ENCODE data around the gene LCE6A.

LCE6A gene, protein sequence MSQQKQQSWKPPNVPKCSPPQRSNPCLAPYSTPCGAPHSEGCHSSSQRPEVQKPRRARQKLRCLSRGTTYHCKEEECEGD

GRCh38 chr1:152842556-152842955, at the start of gene LCE6A:
Gene LCE6A (plus strand): TSS chr1:152842856. CDS start chr1:152843521, 665 bp downstream.
- no peak for DNase-seq (ENCODE audit: low spot score)

DNA sequence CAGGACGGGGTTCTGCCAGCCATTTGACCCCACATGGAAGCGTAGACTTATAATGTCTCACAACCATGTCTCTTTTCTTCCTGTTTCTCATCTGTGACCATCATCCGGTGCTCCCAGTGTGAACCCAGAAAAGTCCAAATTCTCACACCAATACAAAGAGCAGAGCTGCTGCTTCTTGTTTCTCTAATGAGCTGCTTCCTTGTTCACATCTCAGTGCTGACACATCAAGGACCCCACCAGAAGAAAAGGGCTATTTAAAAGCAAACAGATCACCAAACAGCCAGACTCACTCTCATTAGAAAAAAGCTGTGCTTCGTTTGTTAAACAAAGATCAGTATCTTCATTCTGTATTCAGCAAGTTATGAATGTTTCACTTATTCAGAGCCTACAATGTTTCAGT, 47.0 kb upstream of the LCE6A start:
- no peak for DNase-seq (ENCODE audit: low spot score)

GRCh38 chr1:152796421-152796820, 46.2 kb upstream of the LCE6A start, which contains the start of gene LCE1D:
Gene LCE1D (plus strand): TSS chr1:152796721. CDS start chr1:152797795, 1,074 bp downstream.
- DNase-seq (ENCODE audit: low spot score), result no peak

GRCh38 chr1:152801333-152801732, 41.3 kb upstream of the LCE6A start:
- DNase-seq (ENCODE audit: low spot score), result no peak

DNA sequence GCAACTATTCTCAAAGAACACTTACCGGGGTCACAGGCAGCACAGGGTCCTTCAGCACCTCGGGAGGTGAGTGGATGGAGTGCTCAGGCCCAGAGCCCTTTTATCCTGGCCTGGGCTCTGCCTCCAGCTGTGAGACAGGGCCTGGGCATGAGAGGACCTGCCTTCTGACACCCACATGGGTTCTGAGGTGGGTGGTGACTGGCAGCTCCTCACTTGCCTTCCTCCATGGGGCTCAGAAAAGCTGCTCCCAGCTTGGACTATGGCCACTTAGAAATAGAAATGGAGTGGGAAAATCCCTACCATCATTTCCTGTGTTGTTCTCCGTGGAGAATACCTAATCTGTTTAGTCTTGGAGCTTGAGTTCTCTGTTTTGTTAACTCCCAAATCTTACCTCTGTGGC, 36.1 kb upstream of the LCE6A start, which contains the start of gene LCE1C:
LCE1C (minus strand) TSS at position 76 of the 400 bp plus-strand sequence. CDS start 1,173 bp downstream, outside the sequence.
- no peak for DNase-seq (ENCODE audit: low spot score)

GRCh38 chr1:152811050-152811449, 31.6 kb upstream of the LCE6A start:
- DNase-seq (ENCODE audit: low spot score), result no peak

- no peak for DNase-seq (ENCODE audit: low spot score)
Observed at GRCh38 chr1:152811671-152812070, 31.0 kb upstream of the LCE6A start, which contains the start of gene LCE1B. Gene LCE1B (plus strand): TSS chr1:152811971. CDS start chr1:152812447, 476 bp downstream.

DNA sequence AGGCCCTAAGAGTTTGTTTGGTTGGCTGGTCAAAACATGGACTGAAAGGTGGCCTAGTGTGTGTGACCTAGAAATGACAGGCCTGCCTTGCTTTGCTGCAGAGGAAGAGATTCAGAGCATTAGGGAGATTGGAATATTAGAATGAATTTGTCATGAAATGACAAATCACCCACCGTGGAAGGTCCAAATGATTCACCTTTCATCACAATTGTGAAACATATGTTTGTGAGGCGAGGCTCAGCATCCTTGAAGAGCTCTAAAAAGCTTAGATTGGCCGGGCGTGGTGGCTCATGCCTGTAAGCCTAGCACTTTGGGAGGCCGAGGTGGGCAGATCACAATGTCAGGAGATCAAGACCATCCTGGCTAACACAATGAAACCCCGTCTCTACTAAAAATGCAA, 25.3 kb upstream of the LCE6A start:
- no peak for DNase-seq (ENCODE audit: low spot score)

DNA sequence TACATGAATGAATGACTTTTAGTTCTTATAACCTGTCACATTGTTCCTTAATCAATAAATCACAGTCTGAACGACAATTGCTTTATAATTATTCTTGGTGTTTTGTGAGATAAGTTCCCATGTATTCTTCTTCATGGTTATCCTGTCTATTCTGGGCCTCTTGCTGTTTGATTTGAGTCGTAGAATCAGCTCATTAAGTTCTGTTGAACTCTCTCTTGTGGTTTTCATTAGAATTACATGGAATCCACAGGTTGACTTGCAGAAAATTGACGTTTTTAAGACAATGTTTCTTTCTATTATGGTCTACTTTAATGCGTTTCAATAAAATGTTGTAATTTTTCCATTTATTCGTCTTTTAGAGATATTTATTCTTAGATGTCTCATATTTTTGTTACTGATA, 19.4 kb upstream of the LCE6A start:
- no peak for DNase-seq (ENCODE audit: low spot score)

DNA sequence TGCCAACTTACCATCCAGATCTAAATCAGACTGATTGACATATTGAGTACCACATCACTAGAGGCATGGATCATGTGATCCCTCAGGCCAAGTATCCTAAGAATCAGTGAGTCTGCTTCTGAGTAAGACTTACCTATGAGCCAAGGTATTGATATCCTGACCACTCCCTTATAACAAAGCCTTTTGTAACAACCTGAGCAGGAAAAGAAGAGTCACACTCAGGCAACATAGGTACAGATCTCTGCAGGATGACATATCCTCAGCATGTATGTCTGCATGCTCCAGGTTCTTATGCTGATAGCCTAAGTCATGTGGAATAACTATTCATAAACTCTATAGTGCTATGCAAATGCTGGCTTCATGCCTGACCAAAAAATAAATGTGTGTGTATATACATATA, 17.7 kb upstream of the LCE6A start:
- no peak for DNase-seq (ENCODE audit: low spot score)

DNA sequence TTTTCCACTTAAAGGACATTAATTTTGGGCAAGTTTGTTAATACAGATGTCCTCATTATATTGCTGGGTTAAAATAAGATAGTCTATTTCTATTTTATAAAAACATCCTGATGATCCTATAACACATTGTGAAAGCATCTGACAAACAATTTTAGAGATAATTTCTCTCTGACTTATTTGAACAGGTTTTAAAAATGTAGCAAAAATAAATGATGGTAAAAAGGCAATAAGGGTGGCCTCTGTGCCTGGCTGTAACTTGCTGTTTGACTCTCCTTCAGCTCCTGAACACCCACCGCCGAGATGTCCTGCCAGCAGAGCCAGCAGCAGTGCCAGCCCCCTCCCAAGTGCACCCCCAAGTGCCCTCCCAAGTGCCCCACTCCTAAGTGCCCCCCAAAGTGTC, 15.5 kb upstream of the LCE6A start, which contains the start of gene LCE1A:
LCE1A (plus strand) TSS at position 301 of the 400 bp plus-strand sequence; CDS start at position 301, 0 bp downstream.
- DNase-seq (ENCODE audit: low spot score), result no peak

DNA sequence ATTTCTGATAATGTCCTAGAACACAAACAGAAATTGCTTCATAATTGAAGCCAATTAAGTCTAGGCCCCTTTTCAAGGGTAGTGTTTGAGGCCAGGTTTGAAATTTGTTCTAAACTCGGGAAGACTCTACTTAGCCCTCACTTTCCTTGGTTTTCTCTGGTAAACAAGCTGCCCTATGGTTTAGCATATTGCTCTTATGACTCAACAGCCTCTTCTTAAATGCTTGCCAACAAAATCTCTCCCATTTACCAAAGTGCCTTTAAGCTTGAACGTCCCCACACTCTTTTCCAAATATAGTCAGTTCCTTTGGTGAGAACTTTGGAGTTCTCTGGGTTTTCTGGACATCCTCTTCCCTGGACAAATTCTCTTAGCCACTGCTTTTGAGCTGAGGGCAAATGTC, 5.8 kb upstream of the LCE6A start:
- no peak for DNase-seq (ENCODE audit: low spot score)

DNA sequence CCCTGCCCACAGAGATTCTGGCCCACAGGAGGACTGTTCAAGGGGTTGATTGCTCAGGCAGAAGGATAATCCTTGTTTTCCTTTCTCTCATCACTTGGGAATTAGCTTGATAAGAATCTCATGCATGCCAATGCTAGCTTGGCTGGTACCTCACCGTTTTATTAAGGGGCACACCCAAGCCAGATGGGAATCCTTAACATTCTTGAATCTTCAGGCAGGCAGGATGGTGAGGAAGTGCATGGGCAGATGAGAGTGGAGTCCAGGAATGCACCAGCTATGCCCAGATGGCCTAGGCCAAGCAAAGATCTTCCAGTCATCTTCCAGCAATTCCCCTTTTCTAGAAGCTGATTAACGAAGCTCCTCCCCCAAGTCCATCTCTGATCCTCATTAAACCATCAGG, 13.0 kb downstream of the LCE6A start:
- no peak for DNase-seq (ENCODE audit: low spot score)

DNA sequence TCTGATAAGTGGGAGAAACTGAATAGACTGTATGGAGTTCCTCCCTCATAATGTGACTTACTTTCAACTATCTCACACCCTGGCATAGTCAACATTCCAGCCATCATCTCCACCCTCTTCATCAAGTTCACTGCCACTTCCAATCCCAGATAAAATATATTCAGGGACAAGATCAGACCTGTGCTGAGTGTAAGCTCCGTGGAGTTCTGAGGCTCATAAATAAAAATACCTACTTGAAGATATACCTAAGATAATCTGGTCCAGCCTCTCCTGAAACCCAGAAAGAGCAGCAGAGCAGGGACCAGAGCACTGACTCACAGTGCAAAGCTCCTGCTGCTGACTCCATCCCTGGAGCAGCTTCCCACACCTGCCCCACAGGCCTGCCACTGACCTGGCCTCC, 15.4 kb downstream of the LCE6A start:
- DNase-seq (ENCODE audit: low spot score), result no peak

DNA sequence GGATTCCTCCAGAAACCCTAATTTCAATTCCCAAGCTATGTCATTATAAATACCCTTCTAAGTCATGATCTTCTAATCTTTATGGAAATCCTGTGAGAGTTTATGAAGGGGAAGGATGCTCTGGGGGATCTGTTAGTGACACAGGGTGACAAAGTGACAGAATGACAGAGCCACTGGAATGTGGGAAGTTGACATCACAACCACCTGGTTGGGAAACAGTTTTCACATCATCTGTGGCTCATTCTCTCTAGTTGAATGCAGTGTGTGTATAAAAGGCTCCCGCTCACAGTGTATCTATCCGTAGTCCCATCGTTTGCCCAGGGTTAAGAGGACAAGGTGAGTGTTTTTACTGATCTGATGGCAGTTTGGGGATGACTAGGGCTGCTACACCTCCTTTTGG, 17.0 kb downstream of the LCE6A start, which contains the start of gene LCE7A:
LCE7A (plus strand) TSS at position 301 of the 400 bp plus-strand sequence. CDS start 702 bp downstream, outside the sequence.
- DNase-seq (ENCODE audit: low spot score), result no peak

GRCh38 chr1:152860129-152860528, 17.5 kb downstream of the LCE6A start:
- DNase-seq (ENCODE audit: low spot score), result no peak

GRCh38 chr1:152861374-152861773, 18.7 kb downstream of the LCE6A start:
- DNase-seq (ENCODE audit: low spot score), result no peak

DNA sequence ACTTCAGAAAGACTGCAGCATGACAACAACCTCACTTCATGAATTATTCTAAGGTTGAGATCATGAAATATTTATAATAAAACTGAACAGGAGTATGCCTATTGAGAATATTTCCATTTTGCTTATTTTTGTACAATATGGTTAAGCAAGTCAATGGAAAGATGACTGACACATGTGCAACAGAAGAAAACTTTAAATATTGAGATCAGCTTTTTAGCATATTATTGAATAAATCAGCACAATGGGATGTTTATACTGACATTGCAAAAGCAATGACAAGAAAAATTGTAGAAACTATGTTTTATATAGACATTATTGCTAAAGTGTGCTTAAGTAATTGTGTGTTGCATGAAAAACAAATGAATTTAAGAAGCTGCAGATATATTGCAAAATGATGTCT, 21.8 kb downstream of the LCE6A start:
- no peak for DNase-seq (ENCODE audit: low spot score)

- no peak for DNase-seq (ENCODE audit: low spot score)
Observed at GRCh38 chr1:152866321-152866720, 23.7 kb downstream of the LCE6A start.

GRCh38 chr1:152869808-152870419, 27.3 kb downstream of the LCE6A start:
- peak; percentile 84 for DNase-seq (ENCODE audit: low spot score)

GRCh38 chr1:152870831-152871730, 28.4 kb downstream of the LCE6A start:
- peak; percentile 24 for DNase-seq (ENCODE audit: low spot score)

GRCh38 chr1:152871731-152872126, 29.1 kb downstream of the LCE6A start:
- DNase-seq (ENCODE audit: low spot score), result no peak

DNA sequence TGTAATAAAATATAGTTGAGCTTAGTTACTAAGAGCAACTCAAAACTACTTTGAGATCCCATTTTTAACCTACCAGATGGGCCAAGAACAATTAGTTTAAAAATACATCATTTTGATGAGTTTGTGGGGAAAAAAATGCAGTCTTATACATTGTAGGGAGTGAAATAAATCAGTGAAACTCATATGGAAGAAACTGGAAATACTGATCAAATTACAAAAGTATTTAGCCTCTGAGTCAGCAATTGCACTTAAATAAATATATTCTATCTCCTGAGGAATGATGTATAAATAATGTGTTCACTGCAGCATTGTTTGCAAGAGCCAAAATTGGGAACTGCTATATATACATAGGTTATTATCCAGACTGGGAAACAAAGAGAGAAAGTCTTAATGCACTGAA, 30.8 kb downstream of the LCE6A start:
- no peak for DNase-seq (ENCODE audit: low spot score)

Measured in AG08395 (cell line).